Endothelial cell (in vitro differentiated cells): ENCODE measurements around the gene GGA1. TPM values are rescaled to one million over a fixed set of nuclear protein-coding genes. Genes with fewer than 3 reads are reported as not detected.

ENCODE experiments used
- DNase-seq: peaks from one replicate; pipeline ENCODE4 v3.0.0; 2021; ENCODE audit warnings: low spot score
- H3K27ac Mint-ChIP-seq: one replicate; pipeline ENCODE4 v1.8.0; 2021; ENCODE audit warnings: mixed read lengths, inconsistent platforms; ENCODE audit not compliant: unreplicated experiment
- H3K27me3 Mint-ChIP-seq: one replicate; pipeline ENCODE4 v1.8.0; 2021; ENCODE audit warnings: mild to moderate bottlenecking, moderate library complexity, mixed read lengths, inconsistent platforms; ENCODE audit not compliant: unreplicated experiment
- H3K36me3 Mint-ChIP-seq: one replicate; pipeline ENCODE4 v1.8.0; 2021; ENCODE audit warnings: mild to moderate bottlenecking, low read depth, mixed read lengths, inconsistent platforms; ENCODE audit not compliant: unreplicated experiment
- H3K4me1 Mint-ChIP-seq: one replicate; pipeline ENCODE4 v1.8.0; 2021; ENCODE audit warnings: mild to moderate bottlenecking, mixed read lengths, inconsistent platforms; ENCODE audit not compliant: unreplicated experiment
- H3K4me3 Mint-ChIP-seq: one replicate; pipeline ENCODE4 v1.8.0; 2021; ENCODE audit warnings: mild to moderate bottlenecking, mixed read lengths, inconsistent platforms; ENCODE audit not compliant: unreplicated experiment
- H3K9me3 Mint-ChIP-seq: one replicate; pipeline ENCODE4 v1.8.0; 2021; ENCODE audit warnings: mixed read lengths, inconsistent platforms; ENCODE audit not compliant: unreplicated experiment
- CTCF ChIP-seq: fragments of 200-600 bp; sonication (generic); IDR thresholded peaks from one replicate; pipeline ENCODE4 v1.5.0; 2021; ENCODE audit warnings: antibody characterized with exemption; ENCODE audit not compliant: unreplicated experiment
- total RNA-seq: library from RNA; stranded (reverse); fragmentation: NEBNext Ultra II Directional; extraction: Animal tissue kit (Norgen Biotek cat#: 25700); gene quantifications from one replicate; pipeline ENCODE4 v1.2.1, GENCODE V29; 2021; ENCODE audit not compliant: unreplicated experiment

Gene GGA1
- total RNA-seq, 1 donor from 2014 or later = 63.6 TPM

DNA sequence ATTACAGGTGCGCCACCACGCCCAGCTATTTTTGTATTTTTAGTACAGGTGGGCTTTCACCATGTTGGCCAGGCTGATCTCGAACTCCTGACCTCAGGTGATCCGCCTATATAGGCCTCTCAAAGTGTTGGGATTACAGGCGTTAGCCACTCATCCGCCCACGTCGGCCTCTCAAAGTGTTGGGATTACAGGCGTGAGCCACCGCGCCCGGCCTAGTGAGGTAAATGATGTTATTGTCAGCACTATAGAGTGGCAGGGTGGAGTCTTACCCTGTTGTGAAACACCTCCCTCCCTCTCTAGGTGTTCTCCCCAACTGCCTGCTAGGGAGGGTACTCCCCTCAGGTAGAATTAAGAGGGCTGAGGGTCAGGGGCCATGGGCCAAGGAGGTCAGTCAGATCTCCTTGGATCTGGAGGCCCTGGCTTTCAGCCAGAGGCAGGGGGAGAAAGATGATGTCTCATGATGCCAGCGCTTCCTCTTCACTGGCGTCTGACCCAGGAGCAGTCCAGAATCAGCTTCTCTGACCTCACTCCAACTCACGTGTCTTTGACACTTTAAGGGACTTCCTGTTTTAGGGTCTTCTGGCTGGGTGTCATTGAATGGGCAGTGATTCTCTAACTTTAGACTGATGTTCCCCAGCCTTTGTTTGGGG is 2.0 kb downstream of the GGA1 start:
- Mint-ChIP-seq H3K4me1 (peaks cover 12% of the 10 kb centered on the region), H3K27me3 (peaks cover 9% of the 10 kb centered on the region), H3K27ac (no peak overlapping the region), H3K36me3 (peaks cover 3% of the 10 kb centered on the region), H3K9me3 (no peaks in the 10 kb centered on the region), H3K4me3 (no peak overlapping the region)
- DNase-seq = no peak
- no peak for TF ChIP-seq CTCF

DNA sequence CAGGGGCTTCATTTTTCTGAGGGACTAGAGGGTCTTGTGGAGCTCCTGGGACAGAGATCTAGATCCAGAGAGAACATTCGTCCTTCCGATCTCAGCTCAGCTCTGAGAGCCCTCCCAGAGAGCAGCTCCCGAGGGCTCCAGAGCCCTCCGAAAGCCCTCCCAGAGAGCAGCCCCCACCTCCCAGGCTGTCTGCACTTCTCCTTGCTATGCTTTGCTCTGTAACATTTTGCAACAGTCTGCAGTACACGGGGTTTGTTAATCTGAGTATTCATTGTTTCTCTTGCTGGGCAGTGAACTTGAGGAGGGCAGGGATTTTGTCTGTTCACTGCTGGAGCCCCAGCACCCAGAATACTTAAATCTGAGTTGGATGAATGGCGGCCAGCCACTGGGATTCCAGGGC is 2.6 kb downstream of the GGA1 start:
- Mint-ChIP-seq H3K36me3 (peaks cover 3% of the 10 kb centered on the region), H3K4me1 (peaks cover 12% of the 10 kb centered on the region), H3K27ac (no peak overlapping the region), H3K27me3 (peaks cover 9% of the 10 kb centered on the region), H3K4me3 (no peak overlapping the region), H3K9me3 (no peaks in the 10 kb centered on the region)
- DNase-seq = no peak
- TF ChIP-seq CTCF = no peak

DNA sequence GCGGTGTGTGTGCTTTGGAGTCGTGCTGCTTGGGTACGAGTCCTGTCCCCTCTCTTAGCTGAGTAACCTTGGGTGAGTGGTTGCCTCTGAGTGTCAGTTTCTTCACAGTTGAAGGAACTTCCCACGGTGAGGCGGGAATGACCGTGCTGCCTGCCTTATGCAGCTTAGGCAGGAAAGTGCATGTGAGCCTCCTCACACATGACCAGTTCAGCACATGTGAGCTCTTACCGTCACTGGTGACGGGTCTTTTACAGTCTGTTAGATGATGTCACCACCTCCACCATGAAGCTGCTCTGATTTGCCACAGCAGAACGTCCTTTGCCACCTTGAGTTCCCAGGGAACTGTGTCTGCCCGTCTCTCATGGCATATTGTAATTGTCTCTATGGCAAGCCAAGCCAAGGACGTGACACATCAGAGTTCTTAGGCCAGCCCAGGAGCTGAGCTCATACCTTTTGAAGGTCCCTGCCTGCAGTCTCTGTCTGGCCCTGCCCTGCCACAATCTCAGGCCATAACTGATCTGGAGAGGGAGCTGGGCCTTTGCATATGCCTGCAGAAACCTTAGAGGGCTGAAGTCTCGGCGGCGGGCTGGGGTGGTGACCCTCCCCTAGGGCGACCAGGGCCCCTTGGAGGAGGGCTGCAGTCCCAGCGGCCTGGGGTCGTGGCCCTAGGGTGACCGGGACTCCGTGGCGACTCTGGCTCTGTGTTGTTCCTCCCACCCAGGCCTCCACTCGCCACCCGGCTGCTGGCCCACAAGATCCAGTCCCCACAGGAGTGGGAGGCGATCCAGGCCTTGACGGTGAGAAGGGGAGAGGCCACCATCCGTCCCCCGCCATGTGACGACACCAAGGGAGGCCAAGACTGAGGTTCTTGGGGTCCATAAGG is 7.8 kb downstream of the GGA1 start:
- TF ChIP-seq CTCF = no peak
- no peak for DNase-seq

GRCh38 chr22:37617431-37617830 is 8.8 kb downstream of the GGA1 start:
- no peaks in the 10 kb centered on the region for H3K4me1 Mint-ChIP-seq
- no peak overlapping the region for H3K4me3 Mint-ChIP-seq
- DNase-seq = no peak
- no peak for TF ChIP-seq CTCF
- H3K27me3 Mint-ChIP-seq = peaks cover 5% of the 10 kb centered on the region
- H3K36me3 Mint-ChIP-seq = peaks cover 3% of the 10 kb centered on the region
- no peaks in the 10 kb centered on the region for H3K9me3 Mint-ChIP-seq
- H3K27ac Mint-ChIP-seq = no peak overlapping the region

More for the DNA sequence above, 7.8 kb downstream of the GGA1 start:
- H3K4me3 Mint-ChIP-seq = no peak overlapping the region
- peaks cover 5% of the 10 kb centered on the region for H3K27me3 Mint-ChIP-seq
- H3K9me3 Mint-ChIP-seq = no peaks in the 10 kb centered on the region
- H3K36me3 Mint-ChIP-seq = peaks cover 3% of the 10 kb centered on the region
- H3K4me1 Mint-ChIP-seq = no peaks in the 10 kb centered on the region
- no peak overlapping the region for H3K27ac Mint-ChIP-seq
